GM18951 (cell line): ENCODE data around the gene LDLRAD2.

Experiments
- POLR2A ChIP-seq: IDR thresholded peaks from 4 replicates; pipeline ENCODE4 v1.6.1; 2011; ENCODE audit warnings: mild to moderate bottlenecking; ENCODE audit not compliant: insufficient read length, insufficient read depth; ENCODE audit errors: extremely low read depth
- in situ Hi-C: fragments of 300-500 bp; cut with MboI; formaldehyde crosslinking; loops from one replicate; pipeline ENCODE4 v1.12.0; 2022; ENCODE audit warnings: low sequenced_read_pairs, mixed read lengths, inconsistent platforms; ENCODE audit not compliant: unreplicated experiment

LDLRAD2 gene

GRCh38 chr1:21861602-21862429 is 49.8 kb downstream of the LDLRAD2 start:
- no peak for TF ChIP-seq POLR2A
- in situ Hi-C loops = no loop called here

GRCh38 chr1:21863981-21864380 is 51.9 kb downstream of the LDLRAD2 start:
- in situ Hi-C loops = no loop called here
- no peak for TF ChIP-seq POLR2A

GRCh38 chr1:21864730-21865129 is 52.7 kb downstream of the LDLRAD2 start:
- no peak for TF ChIP-seq POLR2A
- in situ Hi-C loops = no loop called here

GRCh38 chr1:21865609-21865942 is 53.5 kb downstream of the LDLRAD2 start:
- in situ Hi-C loops = no loop called here

GRCh38 chr1:21865943-21866706 is 54.1 kb downstream of the LDLRAD2 start:
- TF ChIP-seq POLR2A = no peak
- in situ Hi-C loops = no loop called here

More at GRCh38 chr1:21865609-21865942, 53.5 kb downstream of the LDLRAD2 start:
- no peak for TF ChIP-seq POLR2A

- in situ Hi-C loops = no loop called here
- TF ChIP-seq POLR2A = no peak
Measured at GRCh38 chr1:21866707-21867043, 54.6 kb downstream of the LDLRAD2 start.

GRCh38 chr1:21867451-21867996 is 55.5 kb downstream of the LDLRAD2 start:
- TF ChIP-seq POLR2A = no peak
- in situ Hi-C loops = no loop called here

- in situ Hi-C loops = no loop called here
- TF ChIP-seq POLR2A = no peak
Measured at GRCh38 chr1:21868482-21868881, 56.4 kb downstream of the LDLRAD2 start.

- in situ Hi-C loops = no loop called here
- TF ChIP-seq POLR2A = no peak
Measured at GRCh38 chr1:21868941-21869454, 56.9 kb downstream of the LDLRAD2 start.

- in situ Hi-C loops = no loop called here
- no peak for TF ChIP-seq POLR2A
Measured at GRCh38 chr1:21869620-21870121, 57.6 kb downstream of the LDLRAD2 start.

GRCh38 chr1:21870611-21871010 is 58.5 kb downstream of the LDLRAD2 start:
- in situ Hi-C loops = no loop called here
- TF ChIP-seq POLR2A = no peak

- in situ Hi-C loops = no loop called here
- no peak for TF ChIP-seq POLR2A
Measured at GRCh38 chr1:21871943-21872342, 59.9 kb downstream of the LDLRAD2 start.

GRCh38 chr1:21872445-21873079 is 60.5 kb downstream of the LDLRAD2 start:
- no peak for TF ChIP-seq POLR2A
- in situ Hi-C loops = no loop called here
